Stomach (tissue), 4 donors: ENCODE measurements around the gene CEP44.

Experiments used
- CTCF ChIP-seq, 7 experiments: fragments of 450-650 bp in 4 of 7; fragments of 200-600 bp in 3 of 7; sonication (generic) in 3 of 7; IDR thresholded peaks; one replicate each; pipeline ENCODE4 v1.5.1; 2016 to 2019; ENCODE audit warnings: antibody characterized with exemption in 7 of 7, control low read depth in 2 of 7, mild to moderate bottlenecking in 1 of 7
- POLR2A ChIP-seq, 4 donors: fragments of 450-650 bp; IDR thresholded peaks; one replicate each; pipeline ENCODE4 v1.6.1; 2016; ENCODE audit warnings: antibody characterized with exemption in 4 of 4, control low read depth in 2 of 4, mild to moderate bottlenecking in 1 of 4, moderate library complexity in 1 of 4

DNA sequence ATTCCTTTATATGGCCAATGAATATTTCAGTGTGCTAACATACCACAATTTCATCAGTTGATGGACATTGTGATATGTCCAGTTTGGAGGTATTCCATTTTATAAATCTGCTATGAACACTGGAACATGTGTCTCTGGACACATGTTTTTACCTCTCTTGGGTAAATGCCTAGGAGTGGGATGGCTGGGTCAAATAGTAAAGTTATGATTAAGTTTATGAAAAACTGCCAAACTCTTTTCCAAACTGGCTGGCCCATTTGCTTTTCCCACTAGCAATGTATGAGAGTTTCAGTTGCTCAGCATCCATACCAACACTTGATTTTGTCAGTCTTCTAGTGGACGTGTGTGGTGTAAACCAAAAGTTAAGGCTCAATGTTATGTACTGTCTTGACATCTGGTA is 40.5 kb downstream of the CEP44 start:
- TF ChIP-seq POLR2A (IDR thresholded peaks at IDR 0.05) (no peak), CTCF (IDR thresholded peaks at IDR 0.05) (no peak)
